SIG-M5 (cell line): Measurements from ENCODE around the gene FOXR1.
"Not testable (repeated sequence)": the region's sequence is repeated elsewhere in the genome, so short reads cannot be mapped to it uniquely, and the experiment has no call there.

Source experiments
- DNase-seq: peaks from one replicate; lab custom pipeline; 2025; lab: John Stamatoyannopoulos, UW

FOXR1 gene

GRCh38 chr11:118947091-118947490 is 24.5 kb upstream of the FOXR1 start:
- no peak for DNase-seq

GRCh38 chr11:118948000-118948399 is 23.6 kb upstream of the FOXR1 start:
- no peak for DNase-seq

GRCh38 chr11:118953265-118953664 is 18.3 kb upstream of the FOXR1 start:
- DNase-seq: no peak

- DNase-seq: not testable (repeated sequence)
Observed at GRCh38 chr11:118953976-118954375, 17.6 kb upstream of the FOXR1 start.

GRCh38 chr11:118956094-118956846 is 15.3 kb upstream of the FOXR1 start, which contains the start of gene UPK2:
UPK2 (plus strand) TSS chr11:118956298; CDS start chr11:118956351, 53 bp downstream.
- DNase-seq: peak; percentile 6

GRCh38 chr11:118956847-118957469 is 14.6 kb upstream of the FOXR1 start:
- DNase-seq: no peak

- no peak for DNase-seq
Observed at GRCh38 chr11:118957549-118957948, 14.0 kb upstream of the FOXR1 start.

- DNase-seq: no peak
Observed at GRCh38 chr11:118957968-118958367, 13.6 kb upstream of the FOXR1 start.

GRCh38 chr11:118958577-118958976 is 13.0 kb upstream of the FOXR1 start:
- DNase-seq: no peak

GRCh38 chr11:118961189-118961588 is 10.4 kb upstream of the FOXR1 start:
- DNase-seq: no peak

- no peak for DNase-seq
Observed at GRCh38 chr11:118961591-118961990, 10.0 kb upstream of the FOXR1 start.

- DNase-seq: not testable (repeated sequence)
Observed at GRCh38 chr11:118969508-118969907, 2.1 kb upstream of the FOXR1 start.

GRCh38 chr11:118973985-118974384 is 2.4 kb downstream of the FOXR1 start:
- no peak for DNase-seq

- DNase-seq: no peak
Observed at GRCh38 chr11:118975771-118976709, 4.5 kb downstream of the FOXR1 start.

GRCh38 chr11:118979434-118979833 is 7.9 kb downstream of the FOXR1 start:
- DNase-seq: no peak

- DNase-seq: no peak
Observed at GRCh38 chr11:118980191-118980881, 8.8 kb downstream of the FOXR1 start.

- not testable (repeated sequence) for DNase-seq
Observed at GRCh38 chr11:118984337-118984736, 12.8 kb downstream of the FOXR1 start.

- no peak for DNase-seq
Observed at GRCh38 chr11:118984825-118985224, 13.3 kb downstream of the FOXR1 start.

- DNase-seq: no peak
Observed at GRCh38 chr11:118988280-118988679, 16.7 kb downstream of the FOXR1 start.

- DNase-seq: not testable (repeated sequence)
Observed at GRCh38 chr11:118991486-118992038, 20.0 kb downstream of the FOXR1 start.

- DNase-seq: no peak
Observed at GRCh38 chr11:118996926-118997626, 25.5 kb downstream of the FOXR1 start.
